Aorta (tissue), 5 donors: Measurements from ENCODE around the gene OXSR1. TPM values are rescaled to one million over a fixed set of nuclear protein-coding genes. Genes with fewer than 3 reads are reported as not detected.
A peak's percentile ranks its signal among the peaks of the same experiment; 100 is the strongest.

Experiments used
- ATAC-seq: fragments of 200-7000 bp; cut with Tn5 transposase; one replicate; pipeline ENCODE4 v1.9.1; 2022; ENCODE audit warnings: moderate library complexity; ENCODE audit not compliant: low FRiP score
- DNase-seq, 2 donors: peaks; one replicate each; pipeline ENCODE4 v3.0.0-alpha.2; 2020
- H3K27ac ChIP-seq, 2 donors: one replicate each; pipeline ENCODE4 v1.5.1; 2013; ENCODE audit warnings: low read length in 2 of 2, mild to moderate bottlenecking in 2 of 2, moderate library complexity in 2 of 2, control low read depth in 1 of 2, inconsistent platforms in 1 of 2, low read depth in 1 of 2
- H3K27me3 ChIP-seq, 2 donors: one replicate each; pipeline ENCODE4 v1.6.1; 2013; ENCODE audit warnings: control low read depth in 1 of 2, low read length in 1 of 2, mild to moderate bottlenecking in 1 of 2, moderate library complexity in 1 of 2; ENCODE audit not compliant: insufficient read depth in 2 of 2, control insufficient read depth in 1 of 2
- H3K36me3 ChIP-seq, 2 donors: one replicate each; pipeline ENCODE4 v1.6.1; 2013; ENCODE audit warnings: control low read depth in 1 of 2, low read length in 1 of 2, mild to moderate bottlenecking in 1 of 2; ENCODE audit not compliant: insufficient read depth in 2 of 2, control insufficient read depth in 1 of 2
- H3K4me1 ChIP-seq, 2 donors: one replicate each; pipeline ENCODE4 v1.6.1; 2013; ENCODE audit warnings: low read length in 2 of 2, control low read depth in 1 of 2, mild to moderate bottlenecking in 1 of 2, moderate library complexity in 1 of 2; ENCODE audit not compliant: insufficient read depth in 2 of 2, control insufficient read depth in 1 of 2
- H3K4me3 ChIP-seq, 2 donors: one replicate each; pipeline ENCODE4 v1.5.1; 2013; ENCODE audit warnings: low read length in 2 of 2, control low read depth in 1 of 2, mild to moderate bottlenecking in 1 of 2
- H3K9me3 ChIP-seq: one replicate; pipeline ENCODE4 v1.6.1; 2013; ENCODE audit warnings: mild to moderate bottlenecking, low read length; ENCODE audit not compliant: control insufficient read depth
- WGBS, 2 donors: extraction: QIAGEN DNeasy Blood & Tissue Kit; methylation state at CpG; one replicate each; pipeline ENCODE4 v1.1.7; 2013; 5-methylcytosine and 5-hydroxymethylcytosine counted together
- intact Hi-C, 2 donors: fragments of 100-400 bp; cut with DNase I; formaldehyde crosslinking; loops; one replicate each; pipeline versions ENCODE4 v1.14.2 to v1.15.0; 2022
- polyA plus RNA-seq, 2 donors: library from polyadenylated mRNA; stranded (reverse); fragments of 200-250 nt; gene quantifications; one replicate each; pipeline ENCODE4 v1.2.3, GENCODE V29; 2013
- total RNA-seq, 2 donors: library from RNA; stranded (reverse); fragmentation: NEBNext Ultra II Directional; extraction: Animal tissue kit (Norgen Biotek cat#: 25700); gene quantifications; one replicate each; pipeline ENCODE4 v1.2.1, GENCODE V29; 2021
- donor health status: healthy with polysubstance abuse.
- donor health status: Bipolar disorder and iron deficiency.
- donor health status: DM: no; HTN: no; CAD: no.
- donor health status: DM: no; HTN: no; CAD: no.
- donor health status: DM: yes; HTN: yes; CAD: no.

OXSR1 gene
- total and polyA plus RNA-seq, 4 donors, result 7.9 to 42.0 (median 26.4) TPM

- no peak overlapping the region for H3K4me3 ChIP-seq
- no peak for DNase-seq
- H3K9me3 ChIP-seq, result no peaks in the 10 kb centered on the region
- H3K4me1 ChIP-seq, result no peaks in the 10 kb centered on the region
- H3K27me3 ChIP-seq, result no peaks in the 10 kb centered on the region
- intact Hi-C loops, result no loop called here
- no peak overlapping the region for H3K27ac ChIP-seq
- no peak for ATAC-seq
- WGBS, 2 donors, result 73 to 74% methylated on average over 2 of the region's 2 CpGs
- peaks cover 15 to 18% of the 10 kb centered on the region in 2 donors for H3K36me3 ChIP-seq
Observed at GRCh38 chr3:38254872-38255271, 89.5 kb downstream of the OXSR1 start.

GRCh38 chr3:38255627-38256026, 90.3 kb downstream of the OXSR1 start:
- DNase-seq (no peak), ATAC-seq (peak; percentile 50)
- 72 to 81% methylated on average over 1 of the region's 1 CpG for WGBS, 2 donors
- Histone ChIP-seq H3K27ac (no peak overlapping the region), H3K4me3 (no peak overlapping the region), H3K27me3 (no peaks in the 10 kb centered on the region), H3K9me3 (no peaks in the 10 kb centered on the region), H3K36me3 (peaks cover 13 to 18% of the 10 kb centered on the region in 2 donors), H3K4me1 (no peaks in the 10 kb centered on the region)
- intact Hi-C loops, result no loop called here

DNA sequence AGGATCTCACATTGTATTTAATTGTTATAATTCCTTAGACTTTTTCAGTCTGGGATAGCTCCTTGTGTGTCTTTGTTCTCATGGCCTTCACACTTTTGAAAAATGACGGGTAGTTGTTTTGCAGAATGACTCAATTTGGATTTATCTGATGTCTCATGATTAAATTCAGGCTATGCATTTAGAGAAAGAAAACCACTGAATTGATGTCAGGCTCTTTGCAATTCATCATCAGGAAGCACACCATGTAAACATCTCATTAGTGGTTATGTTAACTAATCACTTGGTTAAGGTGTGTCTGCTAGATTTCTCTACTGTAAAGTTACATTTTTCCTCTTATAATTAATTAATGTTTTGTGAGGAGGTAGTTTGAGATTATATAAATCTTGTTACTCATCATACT, 92.2 kb downstream of the OXSR1 start:
- Histone ChIP-seq H3K27ac (no peak overlapping the region), H3K9me3 (no peaks in the 10 kb centered on the region), H3K27me3 (no peaks in the 10 kb centered on the region), H3K4me1 (no peaks in the 10 kb centered on the region), H3K4me3 (no peak overlapping the region), H3K36me3 (peaks cover 8 to 16% of the 10 kb centered on the region in 2 donors)
- DNase-seq (no peak), ATAC-seq (no peak)
- intact Hi-C loops, result no loop called here
- 86 to 89% methylated on average over 1 of the region's 1 CpG for WGBS, 2 donors

DNA sequence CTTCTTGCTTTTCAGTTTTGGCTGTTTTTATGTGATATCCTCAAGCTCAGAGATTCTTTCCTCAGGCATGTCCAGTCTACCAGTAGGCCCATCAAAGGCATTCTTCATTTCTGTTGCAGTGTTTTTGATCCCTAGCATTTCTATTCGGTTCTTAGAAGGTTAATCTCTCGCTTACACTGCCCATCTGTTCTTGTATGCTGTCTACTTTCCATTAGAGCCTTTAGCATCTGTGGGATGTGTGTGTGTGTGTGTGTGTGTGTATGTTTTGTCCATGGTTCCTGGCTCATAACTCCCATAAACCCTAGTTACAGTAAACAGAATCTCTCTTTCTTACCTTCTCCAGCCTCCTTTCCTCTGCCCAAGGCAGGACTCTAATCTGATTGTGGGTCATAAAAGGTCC, 95.1 kb downstream of the OXSR1 start:
- peaks cover 0 to 3% of the 10 kb centered on the region in 2 donors for H3K36me3 ChIP-seq
- DNase-seq, result no peak
- intact Hi-C loops, result no loop called here
- no peak for ATAC-seq
- no peak overlapping the region for H3K27ac ChIP-seq
- H3K4me3 ChIP-seq, result no peak overlapping the region
- no peaks in the 10 kb centered on the region for H3K9me3 ChIP-seq
- no peaks in the 10 kb centered on the region for H3K4me1 ChIP-seq
- WGBS, 2 donors, result 97% methylated on average over 2 of the region's 2 CpGs
- no peaks in the 10 kb centered on the region for H3K27me3 ChIP-seq

DNA sequence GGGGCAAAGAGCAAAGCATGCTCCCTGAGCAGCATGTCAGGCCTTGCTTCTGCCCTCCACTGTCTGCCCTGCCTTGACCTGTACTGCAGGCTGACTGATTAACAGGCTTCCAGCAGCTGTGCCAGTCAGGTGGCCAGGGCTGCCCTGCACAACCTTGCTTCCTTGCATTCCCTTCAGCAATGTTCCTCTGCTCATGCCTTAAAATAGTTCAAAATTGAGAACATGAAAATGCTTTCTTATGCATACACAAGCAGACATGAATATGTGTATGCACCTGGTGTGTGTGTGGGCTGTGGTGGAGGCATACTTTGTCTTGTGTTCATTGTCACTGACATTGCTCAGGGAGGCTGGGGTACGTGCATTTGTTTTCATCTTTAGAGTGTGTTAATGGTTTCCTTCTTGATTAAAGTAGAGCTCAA, 99.0 kb downstream of the OXSR1 start:
- H3K4me3 ChIP-seq, result no peak overlapping the region
- ATAC-seq (no peak), DNase-seq (no peak)
- H3K27me3 ChIP-seq, result no peaks in the 10 kb centered on the region
- 0 to 2% methylated on average over 1 of the region's 1 CpG for WGBS, 2 donors
- H3K9me3 ChIP-seq, result no peaks in the 10 kb centered on the region
- intact Hi-C loops, result no loop called here
- H3K36me3 ChIP-seq, result peaks cover 0 to 5% of the 10 kb centered on the region in 2 donors
- no peaks in the 10 kb centered on the region for H3K4me1 ChIP-seq
- no peak overlapping the region for H3K27ac ChIP-seq

DNA sequence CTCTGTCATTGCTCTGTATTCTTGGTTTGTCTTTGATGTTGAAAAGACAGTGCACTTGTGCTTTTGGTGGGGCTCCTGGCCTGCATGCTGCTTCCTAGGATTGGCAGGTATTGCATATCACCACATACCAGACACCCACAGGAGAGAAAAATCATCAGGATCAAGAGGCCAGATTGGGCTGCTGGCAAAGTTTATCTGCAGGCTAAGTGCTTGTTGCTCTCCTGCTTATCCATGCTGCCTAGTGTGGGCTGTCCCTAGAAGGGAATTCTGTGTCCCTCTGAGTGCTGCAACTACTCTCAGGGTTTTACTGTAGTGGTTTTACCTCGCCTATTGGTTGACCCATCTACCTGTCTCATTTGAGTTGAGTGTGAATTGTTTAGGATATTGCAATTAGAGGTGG, 99.4 kb downstream of the OXSR1 start:
- ATAC-seq (no peak), DNase-seq (no peak)
- Histone ChIP-seq H3K4me1 (no peaks in the 10 kb centered on the region), H3K27ac (no peak overlapping the region), H3K36me3 (peaks cover 0 to 5% of the 10 kb centered on the region in 2 donors), H3K9me3 (no peaks in the 10 kb centered on the region), H3K27me3 (no peaks in the 10 kb centered on the region), H3K4me3 (no peak overlapping the region)
- 73 to 84% methylated on average over 1 of the region's 1 CpG for WGBS, 2 donors
- intact Hi-C loops, result no loop called here

DNA sequence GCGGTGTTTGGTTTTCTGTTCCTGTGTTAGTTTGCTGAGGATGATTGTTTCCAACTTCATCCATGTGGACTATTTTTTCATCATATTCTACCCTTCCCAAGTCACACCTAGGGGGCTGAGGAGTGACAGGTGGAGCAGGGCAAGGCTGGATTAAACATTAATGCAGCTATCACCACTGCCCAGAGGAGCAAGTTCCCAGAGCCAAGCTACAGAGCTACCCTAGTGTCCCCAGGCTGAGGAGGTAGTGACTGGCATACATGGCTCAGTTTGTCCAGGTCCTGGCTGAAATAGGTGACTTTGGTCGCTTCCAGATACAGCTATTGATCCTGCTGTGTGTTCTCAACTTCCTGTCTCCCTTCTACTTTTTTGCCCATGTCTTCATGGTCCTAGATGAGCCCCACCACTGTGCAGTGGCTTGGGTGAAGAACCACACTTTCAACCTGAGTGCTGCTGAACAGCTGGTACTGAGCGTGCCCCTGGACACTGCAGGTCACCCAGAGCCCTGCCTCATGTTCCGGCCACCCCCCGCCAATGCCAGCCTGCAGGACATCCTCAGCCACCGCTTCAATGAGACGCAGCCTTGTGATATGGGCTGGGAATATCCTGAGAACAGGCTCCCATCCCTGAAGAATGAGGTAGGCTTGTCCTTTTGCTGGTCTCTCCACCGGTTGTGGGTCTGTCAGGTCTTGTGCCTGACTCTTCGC, 100.4 kb downstream of the OXSR1 start, which contains the start of gene SLC22A13:
TSS of gene SLC22A13 (plus strand) at position 209 of the 704 bp plus-strand sequence. CDS start at position 258, 49 bp downstream.
- H3K27me3 ChIP-seq, result no peaks in the 10 kb centered on the region
- no peak within 1 kb of the TSS for H3K27ac ChIP-seq
- no peaks in the 10 kb centered on the region for H3K4me1 ChIP-seq
- H3K4me3 ChIP-seq, result no peak within 1 kb of the TSS
- WGBS, 2 donors, result 95 to 99% methylated on average over 9 of the region's 9 CpGs
- H3K36me3 ChIP-seq, result peaks cover 0 to 5% of the 10 kb centered on the region in 2 donors
- DNase-seq, result no peak
- H3K9me3 ChIP-seq, result no peaks in the 10 kb centered on the region
- ATAC-seq, result no peak
- intact Hi-C loops, result no loop called here

GRCh38 chr3:38266810-38267209, 101.5 kb downstream of the OXSR1 start:
- H3K36me3 ChIP-seq, result peaks cover 0 to 5% of the 10 kb centered on the region in 2 donors
- no peaks in the 10 kb centered on the region for H3K4me1 ChIP-seq
- intact Hi-C loops, result no loop called here
- H3K9me3 ChIP-seq, result no peaks in the 10 kb centered on the region
- H3K27ac ChIP-seq, result no peak overlapping the region
- no peak for DNase-seq
- no peak overlapping the region for H3K4me3 ChIP-seq
- WGBS, 2 donors, result 89 to 94% methylated on average over 1 of the region's 1 CpG
- no peaks in the 10 kb centered on the region for H3K27me3 ChIP-seq
- ATAC-seq, result no peak

DNA sequence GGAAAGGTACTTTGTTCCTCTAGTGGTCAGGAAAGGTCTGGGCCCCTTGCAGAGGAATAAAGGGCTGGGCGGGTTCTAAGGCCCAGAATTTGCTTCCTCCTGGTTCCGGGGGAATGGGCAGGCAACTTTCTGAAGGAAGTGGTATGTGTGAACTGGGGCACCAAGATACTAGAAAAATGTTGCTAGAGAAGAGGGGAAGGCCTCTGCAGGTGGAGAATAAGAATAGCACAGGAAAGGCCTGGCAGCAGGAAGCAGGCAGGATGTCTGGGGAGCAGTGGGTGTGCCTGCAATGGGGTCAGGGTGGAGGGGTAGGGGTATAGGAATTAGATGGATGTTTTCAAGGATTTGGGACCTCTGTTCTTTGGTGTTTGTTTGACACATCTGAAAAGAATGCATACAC, 102.3 kb downstream of the OXSR1 start:
- Histone ChIP-seq H3K36me3 (peaks cover 0 to 5% of the 10 kb centered on the region in 2 donors), H3K27me3 (no peaks in the 10 kb centered on the region), H3K4me3 (no peak overlapping the region), H3K9me3 (no peaks in the 10 kb centered on the region), H3K4me1 (no peaks in the 10 kb centered on the region), H3K27ac (no peak overlapping the region)
- DNase-seq (no peak), ATAC-seq (no peak)
- 79 to 92% methylated on average over 2 of the region's 2 CpGs for WGBS, 2 donors
- intact Hi-C loops, result no loop called here
